ENCODE measurements around the gene ACSF3. TPM values are rescaled to one million over a fixed set of nuclear protein-coding genes. Genes with fewer than 3 reads are reported as not detected.

The ACSF3 gene
- total RNA-seq, 1 donor from 2014 or later: 31.7 TPM

DNA sequence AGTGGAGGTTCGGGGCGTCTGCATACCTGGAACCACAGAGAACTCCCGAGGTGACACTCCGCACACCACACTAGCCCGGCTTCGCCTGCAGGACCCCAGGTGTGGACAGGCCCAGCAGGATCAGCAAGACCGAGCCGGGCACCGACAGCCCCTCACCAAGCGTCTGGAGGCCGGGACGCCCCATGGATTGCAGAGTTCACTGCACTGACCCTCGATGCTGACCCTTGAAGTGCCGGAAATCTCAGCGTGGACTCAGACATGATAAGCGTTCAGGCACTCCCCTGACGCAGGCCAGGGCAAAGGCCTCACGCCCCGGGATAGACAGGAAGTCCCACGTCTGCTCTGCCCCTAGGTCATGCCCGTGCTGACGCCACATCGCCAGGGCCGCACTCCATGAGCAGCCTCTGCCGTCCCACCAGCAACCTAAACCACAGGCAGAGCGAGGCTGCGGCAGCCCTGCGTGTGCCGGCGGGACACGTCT, 26.0 kb downstream of the ACSF3 start:
- Histone ChIP-seq H3K4me3 (no peak overlapping the region), H3K27ac (no peak overlapping the region), H3K4me1 (peaks cover 14% of the 10 kb centered on the region), H3K9me3 (no peaks in the 10 kb centered on the region), H3K27me3 (ENCODE audit: low read depth) (no peaks in the 10 kb centered on the region), H3K36me3 (peaks cover 85% of the 10 kb centered on the region)
- DNase-seq (peak; percentile 41), ATAC-seq (no peak)
- TF ChIP-seq, protein P1, sequence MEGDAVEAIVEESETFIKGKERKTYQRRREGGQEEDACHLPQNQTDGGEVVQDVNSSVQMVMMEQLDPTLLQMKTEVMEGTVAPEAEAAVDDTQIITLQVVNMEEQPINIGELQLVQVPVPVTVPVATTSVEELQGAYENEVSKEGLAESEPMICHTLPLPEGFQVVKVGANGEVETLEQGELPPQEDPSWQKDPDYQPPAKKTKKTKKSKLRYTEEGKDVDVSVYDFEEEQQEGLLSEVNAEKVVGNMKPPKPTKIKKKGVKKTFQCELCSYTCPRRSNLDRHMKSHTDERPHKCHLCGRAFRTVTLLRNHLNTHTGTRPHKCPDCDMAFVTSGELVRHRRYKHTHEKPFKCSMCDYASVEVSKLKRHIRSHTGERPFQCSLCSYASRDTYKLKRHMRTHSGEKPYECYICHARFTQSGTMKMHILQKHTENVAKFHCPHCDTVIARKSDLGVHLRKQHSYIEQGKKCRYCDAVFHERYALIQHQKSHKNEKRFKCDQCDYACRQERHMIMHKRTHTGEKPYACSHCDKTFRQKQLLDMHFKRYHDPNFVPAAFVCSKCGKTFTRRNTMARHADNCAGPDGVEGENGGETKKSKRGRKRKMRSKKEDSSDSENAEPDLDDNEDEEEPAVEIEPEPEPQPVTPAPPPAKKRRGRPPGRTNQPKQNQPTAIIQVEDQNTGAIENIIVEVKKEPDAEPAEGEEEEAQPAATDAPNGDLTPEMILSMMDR (IDR thresholded peaks at IDR 0.05): no peak
- intact Hi-C loops (cut with DNase I): no loop called here

DNA sequence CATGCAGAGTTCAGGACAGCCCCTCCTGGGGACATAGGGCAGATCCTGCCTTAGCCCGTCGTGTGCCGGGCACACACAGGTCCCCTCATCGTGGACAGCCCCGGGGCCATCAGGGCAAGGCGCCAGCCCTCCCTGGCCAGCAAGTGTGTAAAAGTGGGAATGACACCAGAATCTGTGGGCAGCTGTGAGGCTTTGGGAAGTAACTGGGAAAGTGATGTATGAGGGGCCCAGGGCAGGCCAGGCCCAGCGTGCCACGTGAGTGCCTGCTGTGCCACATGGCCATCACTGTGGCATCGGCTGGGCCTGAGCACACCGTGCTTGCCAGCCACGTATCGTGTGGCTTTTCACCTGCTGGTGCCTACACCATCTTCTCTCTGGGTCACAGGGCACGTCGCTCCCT, 26.6 kb downstream of the ACSF3 start:
- no peak for ATAC-seq
- H3K36me3 ChIP-seq: peaks cover 80% of the 10 kb centered on the region
- TF ChIP-seq, protein P1 (IDR thresholded peaks at IDR 0.05): no peak
- H3K4me3 ChIP-seq: no peak overlapping the region
- no peaks in the 10 kb centered on the region for H3K27me3 ChIP-seq (ENCODE audit: low read depth)
- intact Hi-C loops (cut with DNase I): no loop called here
- H3K27ac ChIP-seq: no peak overlapping the region
- no peaks in the 10 kb centered on the region for H3K9me3 ChIP-seq
- H3K4me1 ChIP-seq: peaks cover 8% of the 10 kb centered on the region
- peak; percentile 28 for DNase-seq

DNA sequence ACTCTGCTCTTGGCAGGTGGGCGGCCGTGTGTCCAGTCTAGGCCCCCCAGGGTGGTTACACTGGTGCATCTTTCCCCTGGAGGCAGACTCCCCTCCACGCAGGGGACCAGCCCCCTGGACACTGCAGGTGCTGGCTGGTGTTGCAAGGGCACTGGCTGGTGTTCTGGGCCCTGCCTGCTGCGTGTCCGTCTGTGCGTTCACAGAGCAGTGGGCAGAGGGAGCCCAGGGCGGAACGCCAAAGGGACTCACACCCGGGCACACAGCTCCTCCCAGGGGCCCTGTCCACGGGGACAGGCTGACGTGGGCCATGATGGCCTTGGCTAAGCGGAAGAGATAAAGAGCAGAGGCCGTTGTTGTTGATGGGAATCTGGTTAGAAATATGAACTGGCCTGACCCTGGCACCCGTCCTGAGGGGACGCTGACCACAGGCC, 27.3 kb downstream of the ACSF3 start:
- Histone ChIP-seq H3K27me3 (ENCODE audit: low read depth) (no peaks in the 10 kb centered on the region), H3K9me3 (no peaks in the 10 kb centered on the region), H3K27ac (no peak overlapping the region), H3K4me3 (no peak overlapping the region), H3K4me1 (peaks cover 7% of the 10 kb centered on the region), H3K36me3 (peaks cover 74% of the 10 kb centered on the region)
- TF ChIP-seq, protein P1 (IDR thresholded peaks at IDR 0.05): no peak
- intact Hi-C loops (cut with DNase I): no loop called here
- DNase-seq (peak; percentile 40), ATAC-seq (no peak)

DNA sequence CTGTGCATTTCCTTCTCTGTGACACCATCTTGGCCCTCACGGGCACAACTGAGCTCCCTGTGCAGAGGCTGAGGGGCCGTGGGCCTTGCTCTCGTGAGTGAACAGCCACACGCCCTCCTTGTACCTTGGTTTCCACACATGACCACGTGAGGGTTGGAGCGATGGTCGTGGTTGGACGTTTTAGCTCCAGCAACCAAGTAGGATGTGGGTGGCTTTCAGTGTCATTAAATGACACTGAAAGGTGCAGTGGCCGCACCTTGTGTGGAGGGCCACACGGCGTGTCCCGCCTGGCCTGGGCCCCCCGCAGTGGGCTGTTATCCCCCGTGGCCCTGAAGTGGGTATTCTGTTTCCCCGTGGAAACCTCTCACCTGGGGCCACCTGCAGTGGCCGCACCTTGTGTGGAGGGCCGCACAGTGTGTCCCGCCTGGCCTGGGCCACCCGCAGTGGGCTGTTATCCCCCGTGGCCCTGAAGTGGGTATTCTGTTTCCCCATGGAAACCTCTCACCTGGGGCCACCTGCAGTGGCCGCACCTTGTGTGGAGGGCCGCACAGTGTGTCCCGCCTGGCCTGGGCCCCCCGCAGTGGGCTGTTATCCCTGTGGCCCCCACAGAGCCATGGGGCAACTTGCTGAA, 28.2 kb downstream of the ACSF3 start:
- DNase-seq (peak; percentile 27), ATAC-seq (no peak)
- no peaks in the 10 kb centered on the region for H3K27me3 ChIP-seq (ENCODE audit: low read depth)
- H3K4me3 ChIP-seq: no peak overlapping the region
- H3K9me3 ChIP-seq: no peaks in the 10 kb centered on the region
- intact Hi-C loops (cut with DNase I): no loop called here
- peak overlapping the region; percentile 60 for H3K27ac ChIP-seq
- TF ChIP-seq, protein P1 (IDR thresholded peaks at IDR 0.05): no peak
- H3K36me3 ChIP-seq: peaks cover 68% of the 10 kb centered on the region
- H3K4me1 ChIP-seq: peaks cover 7% of the 10 kb centered on the region

DNA sequence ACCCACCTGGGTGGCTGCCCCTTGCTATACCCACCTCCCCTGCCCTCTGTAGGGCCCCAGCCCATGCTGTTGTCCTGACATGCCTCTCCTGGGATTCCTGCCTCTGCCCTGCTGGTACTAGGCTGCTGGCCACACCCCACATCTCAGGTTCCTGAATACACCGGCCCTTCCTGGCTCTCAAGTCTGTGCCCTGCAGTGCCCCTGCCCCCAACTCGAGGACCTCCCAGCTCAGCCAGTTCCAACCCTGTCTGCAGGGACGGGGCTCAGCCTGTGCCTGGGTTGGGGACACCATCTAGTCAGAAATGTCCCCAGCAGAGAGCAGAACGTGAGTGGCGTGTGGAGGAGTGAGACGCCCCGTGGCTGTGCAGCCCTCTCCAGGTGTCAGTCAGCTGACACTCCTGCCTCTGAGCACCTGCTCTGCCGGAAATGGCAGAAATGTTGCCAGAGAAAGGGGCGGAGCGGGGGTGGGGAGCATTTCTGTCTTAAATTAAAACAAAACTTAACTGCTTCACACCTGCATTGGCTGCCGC, 28.7 kb downstream of the ACSF3 start:
- Histone ChIP-seq H3K36me3 (peaks cover 62% of the 10 kb centered on the region), H3K27ac (peak overlapping the region; percentile 60), H3K4me1 (peaks cover 7% of the 10 kb centered on the region), H3K9me3 (no peaks in the 10 kb centered on the region), H3K4me3 (peak overlapping the region; percentile 6), H3K27me3 (ENCODE audit: low read depth) (no peaks in the 10 kb centered on the region)
- TF ChIP-seq, protein P1 (IDR thresholded peaks at IDR 0.05): no peak
- DNase-seq (peak; percentile 77), ATAC-seq (peak; percentile 84 to 86)
- intact Hi-C loops (cut with DNase I): no loop called here
